Nephron progenitor cell (in vitro differentiated cells): Measurements from ENCODE around the gene SDK1.

Experiments used
- DNase-seq: peaks from one replicate; pipeline ENCODE4 v3.0.0; 2021
- H3K27ac Mint-ChIP-seq: 2 replicates; pipeline ENCODE4 v1.8.0; 2021; ENCODE audit warnings: mild to moderate bottlenecking, moderate library complexity, mixed read lengths
- H3K27me3 Mint-ChIP-seq: 2 replicates; pipeline ENCODE4 v1.8.0; 2021; ENCODE audit warnings: mild to moderate bottlenecking, low read depth, mixed read lengths; ENCODE audit not compliant: poor library complexity
- H3K36me3 Mint-ChIP-seq: 2 replicates; pipeline ENCODE4 v1.8.0; 2021; ENCODE audit warnings: low read depth, mixed read lengths
- H3K4me1 Mint-ChIP-seq: 2 replicates; pipeline ENCODE4 v1.8.0; 2021; ENCODE audit warnings: mixed read lengths
- H3K4me3 Mint-ChIP-seq: 2 replicates; pipeline ENCODE4 v1.8.0; 2021; ENCODE audit warnings: mild to moderate bottlenecking, moderate library complexity, mixed read lengths
- H3K9me3 Mint-ChIP-seq: 2 replicates; pipeline ENCODE4 v1.8.0; 2021; ENCODE audit warnings: mild to moderate bottlenecking, moderate library complexity, mixed read lengths
- TF ChIP-seq, protein P1 (sequence below): fragments of 200-600 bp; sonication (generic); IDR thresholded peaks from 2 replicates; pipeline ENCODE4 v1.5.0; 2021; ENCODE audit warnings: antibody characterized with exemption

SDK1 gene

DNA sequence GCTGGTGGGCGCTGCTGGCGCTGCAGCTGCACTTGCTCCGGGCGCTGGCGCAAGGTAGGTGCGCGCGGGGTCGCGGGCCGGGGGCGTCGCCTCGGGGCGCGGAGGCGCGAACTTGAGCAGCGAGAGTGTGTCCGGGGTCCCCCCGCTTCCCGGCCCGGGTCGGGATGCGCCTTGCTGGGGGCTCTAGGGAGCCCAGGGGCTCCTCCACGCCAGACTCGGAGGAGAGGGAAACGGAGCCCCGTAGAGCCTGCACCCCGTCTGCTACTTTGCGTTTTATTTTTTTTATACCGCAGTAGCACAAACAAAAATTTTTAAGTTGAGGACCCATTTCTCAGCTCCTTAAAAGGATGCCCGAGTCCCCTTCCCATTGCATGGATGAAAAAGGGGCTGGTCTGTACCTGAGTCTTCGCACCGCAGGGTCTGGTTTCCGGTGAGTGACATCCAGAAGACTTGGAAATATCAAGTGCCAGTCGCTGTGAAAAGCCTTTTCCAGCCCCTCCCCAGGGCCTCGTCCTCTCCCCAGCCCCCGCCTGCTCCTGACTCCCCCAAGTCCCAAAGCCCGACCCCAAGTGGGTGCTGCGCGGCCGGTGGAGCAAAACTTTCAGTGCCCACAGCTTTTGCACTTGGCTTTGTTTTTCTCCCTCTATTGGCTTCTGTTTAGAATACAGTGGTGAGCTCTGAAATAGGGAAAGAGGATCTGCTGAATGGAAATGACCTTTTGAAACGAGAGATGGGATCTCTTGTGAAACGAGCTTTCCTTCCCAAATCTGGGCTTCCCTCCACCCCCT lies 973 bp downstream of the SDK1 start:
- Mint-ChIP-seq H3K4me1 (peaks cover 36% of the 10 kb centered on the region), H3K27ac (peak overlapping the region; percentile 9), H3K9me3 (no peaks in the 10 kb centered on the region), H3K27me3 (peaks cover 33% of the 10 kb centered on the region), H3K36me3 (no peaks in the 10 kb centered on the region), H3K4me3 (peak overlapping the region; percentile 87)
- TF ChIP-seq, protein P1, sequence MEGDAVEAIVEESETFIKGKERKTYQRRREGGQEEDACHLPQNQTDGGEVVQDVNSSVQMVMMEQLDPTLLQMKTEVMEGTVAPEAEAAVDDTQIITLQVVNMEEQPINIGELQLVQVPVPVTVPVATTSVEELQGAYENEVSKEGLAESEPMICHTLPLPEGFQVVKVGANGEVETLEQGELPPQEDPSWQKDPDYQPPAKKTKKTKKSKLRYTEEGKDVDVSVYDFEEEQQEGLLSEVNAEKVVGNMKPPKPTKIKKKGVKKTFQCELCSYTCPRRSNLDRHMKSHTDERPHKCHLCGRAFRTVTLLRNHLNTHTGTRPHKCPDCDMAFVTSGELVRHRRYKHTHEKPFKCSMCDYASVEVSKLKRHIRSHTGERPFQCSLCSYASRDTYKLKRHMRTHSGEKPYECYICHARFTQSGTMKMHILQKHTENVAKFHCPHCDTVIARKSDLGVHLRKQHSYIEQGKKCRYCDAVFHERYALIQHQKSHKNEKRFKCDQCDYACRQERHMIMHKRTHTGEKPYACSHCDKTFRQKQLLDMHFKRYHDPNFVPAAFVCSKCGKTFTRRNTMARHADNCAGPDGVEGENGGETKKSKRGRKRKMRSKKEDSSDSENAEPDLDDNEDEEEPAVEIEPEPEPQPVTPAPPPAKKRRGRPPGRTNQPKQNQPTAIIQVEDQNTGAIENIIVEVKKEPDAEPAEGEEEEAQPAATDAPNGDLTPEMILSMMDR, result no peak
- peak; percentile 49 for DNase-seq

DNA sequence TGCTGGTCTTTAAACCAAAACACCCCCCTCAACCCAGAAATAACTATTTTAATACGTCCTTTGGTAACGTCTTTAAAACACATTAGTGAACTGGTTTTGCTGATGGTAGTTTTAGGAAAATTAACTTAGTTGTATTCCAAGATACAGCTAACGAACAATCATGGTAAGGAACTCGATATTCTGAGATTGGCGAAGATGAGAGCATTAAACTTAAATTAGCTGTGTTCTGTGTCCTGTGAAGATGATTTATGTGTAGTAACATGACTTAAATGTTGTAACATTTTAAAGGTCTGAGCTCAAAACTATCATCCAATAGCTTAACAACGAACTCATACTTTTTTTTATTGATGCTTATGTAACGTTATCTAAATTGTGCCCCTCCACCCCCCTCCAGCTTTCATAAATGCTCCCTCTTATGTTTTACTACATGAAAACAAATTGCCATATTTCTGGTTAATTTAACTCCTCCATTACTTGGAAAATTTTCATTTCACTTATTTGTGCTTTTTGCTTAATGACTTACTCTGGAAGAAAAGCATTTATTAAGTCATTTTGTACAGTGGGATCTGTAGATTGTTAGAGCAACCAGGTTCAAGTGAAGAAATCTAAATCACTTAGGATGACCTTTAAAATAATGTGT lies 1.7 kb downstream of the SDK1 start:
- no peaks in the 10 kb centered on the region for H3K36me3 Mint-ChIP-seq
- no peaks in the 10 kb centered on the region for H3K9me3 Mint-ChIP-seq
- no peak overlapping the region for H3K27ac Mint-ChIP-seq
- peaks cover 30% of the 10 kb centered on the region for H3K4me1 Mint-ChIP-seq
- peak overlapping the region; percentile 87 for H3K4me3 Mint-ChIP-seq
- peaks cover 33% of the 10 kb centered on the region for H3K27me3 Mint-ChIP-seq
- DNase-seq, result no peak
- TF ChIP-seq, protein P1, result no peak

DNA sequence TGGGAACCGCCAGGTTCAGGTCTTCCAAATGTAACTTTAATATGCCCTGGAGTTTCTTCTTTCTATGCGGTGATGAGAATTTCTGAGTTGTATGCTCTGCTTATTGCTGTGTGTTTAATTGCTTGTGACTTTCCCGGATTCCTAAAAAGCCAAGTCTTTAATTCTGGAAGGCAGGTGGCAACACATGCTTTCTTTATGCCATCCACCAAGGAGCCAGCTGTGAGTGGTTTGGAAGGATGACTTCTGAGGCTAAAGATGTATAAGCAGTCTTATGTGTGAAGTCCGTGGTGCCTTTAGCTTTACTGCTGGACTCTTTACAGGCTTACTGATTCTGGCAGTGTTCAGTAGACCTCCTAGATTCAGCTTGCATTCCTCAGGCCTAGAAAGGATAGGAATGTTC lies 3.1 kb downstream of the SDK1 start:
- H3K4me1 Mint-ChIP-seq, result peaks cover 22% of the 10 kb centered on the region
- no peak for DNase-seq
- H3K27me3 Mint-ChIP-seq, result peaks cover 33% of the 10 kb centered on the region
- no peak overlapping the region for H3K4me3 Mint-ChIP-seq
- H3K36me3 Mint-ChIP-seq, result no peaks in the 10 kb centered on the region
- no peaks in the 10 kb centered on the region for H3K9me3 Mint-ChIP-seq
- no peak overlapping the region for H3K27ac Mint-ChIP-seq
- TF ChIP-seq, protein P1, result no peak

DNA sequence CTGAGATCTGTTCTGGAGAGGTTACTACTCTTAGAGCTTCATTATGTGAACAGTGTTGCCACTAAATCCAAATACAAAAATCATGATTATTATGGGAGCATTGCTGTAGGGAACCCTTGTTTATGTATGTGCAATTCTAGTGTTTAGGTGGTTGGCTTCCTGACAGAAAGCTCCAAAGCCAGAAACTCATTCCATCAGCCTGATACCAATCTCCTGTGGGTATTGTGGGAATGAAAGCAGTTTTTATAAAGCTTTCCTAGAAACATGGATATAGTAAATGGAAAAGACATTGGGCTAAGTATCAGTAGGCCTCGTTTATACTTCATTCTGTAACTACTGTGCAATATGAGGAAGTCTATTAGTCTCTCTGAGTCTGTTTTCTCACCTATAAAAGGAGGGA lies 6.4 kb downstream of the SDK1 start:
- H3K36me3 Mint-ChIP-seq, result no peaks in the 10 kb centered on the region
- peaks cover 25% of the 10 kb centered on the region for H3K27me3 Mint-ChIP-seq
- TF ChIP-seq, protein P1, result no peak
- no peak overlapping the region for H3K4me3 Mint-ChIP-seq
- H3K9me3 Mint-ChIP-seq, result no peaks in the 10 kb centered on the region
- H3K4me1 Mint-ChIP-seq, result peaks cover 8% of the 10 kb centered on the region
- H3K27ac Mint-ChIP-seq, result no peak overlapping the region
- DNase-seq, result no peak

DNA sequence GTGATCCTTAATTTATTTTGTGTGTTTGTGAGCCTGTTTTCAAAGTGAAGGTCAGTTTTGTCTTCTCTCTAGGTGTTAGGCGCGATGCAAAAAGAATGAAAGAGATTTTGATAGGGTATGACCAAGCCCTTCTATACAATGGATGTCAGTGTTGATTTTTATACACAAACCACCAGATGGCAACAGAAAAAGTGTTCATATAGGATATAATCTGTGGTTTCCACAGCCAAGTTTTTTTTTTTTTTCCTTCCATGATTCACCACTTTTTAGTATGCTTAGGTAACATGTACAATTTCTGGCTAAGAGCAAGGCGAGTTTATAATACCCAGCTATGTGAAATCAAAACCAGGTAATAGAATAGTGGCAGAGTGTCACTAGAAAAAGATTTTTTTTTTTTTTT lies 8.1 kb downstream of the SDK1 start:
- Mint-ChIP-seq H3K9me3 (no peaks in the 10 kb centered on the region), H3K27ac (no peak overlapping the region), H3K36me3 (no peaks in the 10 kb centered on the region), H3K4me1 (no peaks in the 10 kb centered on the region), H3K27me3 (peaks cover 10% of the 10 kb centered on the region), H3K4me3 (no peak overlapping the region)
- TF ChIP-seq, protein P1, result no peak
- no peak for DNase-seq
